Effector CD4-positive, alpha-beta T cell (primary cell): Measurements from ENCODE around the gene TBC1D14.
"Not testable (repeated sequence)": the region's sequence is repeated elsewhere in the genome, so short reads cannot be mapped to it uniquely, and the experiment has no call there.

ENCODE experiments used
- DNase-seq: peaks from one replicate; pipeline ENCODE4 v3.0.0-alpha.2; 2020

Gene TBC1D14

GRCh38 chr4:7067126-7067451 lies 157.5 kb downstream of the TBC1D14 start:
- DNase-seq = no peak

- peak; percentile 99 for DNase-seq
These were observed 158.0 kb downstream of the TBC1D14 start, which contains the start of gene GRPEL1 for GRCh38 chr4:7067452-7068278. Gene GRPEL1, minus strand, starts transcription at chr4:7068064. Its CDS starts 32 bp downstream, at chr4:7068032.

- no peak for DNase-seq
These were observed 158.7 kb downstream of the TBC1D14 start for GRCh38 chr4:7068279-7068842.

- no peak for DNase-seq
These were observed 159.3 kb downstream of the TBC1D14 start for GRCh38 chr4:7068883-7069282.

GRCh38 chr4:7070729-7071511 lies 161.3 kb downstream of the TBC1D14 start:
- peak; percentile 84 for DNase-seq

- DNase-seq = no peak
These were observed 163.4 kb downstream of the TBC1D14 start for GRCh38 chr4:7073059-7073458.

- DNase-seq = no peak
These were observed 164.1 kb downstream of the TBC1D14 start for GRCh38 chr4:7073526-7074390.

- no peak for DNase-seq
These were observed 164.8 kb downstream of the TBC1D14 start for GRCh38 chr4:7074426-7074825.

- no peak for DNase-seq
These were observed 166.5 kb downstream of the TBC1D14 start for GRCh38 chr4:7075962-7076695.

- DNase-seq = no peak
These were observed 167.1 kb downstream of the TBC1D14 start for GRCh38 chr4:7076696-7077082.

- DNase-seq = no peak
These were observed 167.7 kb downstream of the TBC1D14 start for GRCh38 chr4:7077371-7077770.

GRCh38 chr4:7078025-7078424 lies 168.4 kb downstream of the TBC1D14 start:
- no peak for DNase-seq

GRCh38 chr4:7079483-7079882 lies 169.9 kb downstream of the TBC1D14 start:
- DNase-seq = not testable (repeated sequence)

GRCh38 chr4:7079909-7080308 lies 170.3 kb downstream of the TBC1D14 start:
- DNase-seq = not testable (repeated sequence)
